GM10847 (cell line): ENCODE measurements around the gene RNF217.

Experiments used
- POLR2A ChIP-seq: IDR thresholded peaks from 2 replicates; pipeline ENCODE4 v1.6.1; 2011; ENCODE audit not compliant: insufficient read length; ENCODE audit errors: extremely low read depth

RNF217 gene

GRCh38 chr6:124958149-124958548, 4.1 kb upstream of the RNF217 start:
- TF ChIP-seq POLR2A, result no peak

GRCh38 chr6:124958759-124959354, 3.4 kb upstream of the RNF217 start:
- TF ChIP-seq POLR2A, result no peak

GRCh38 chr6:124960757-124961463, 1.3 kb upstream of the RNF217 start:
- no peak for TF ChIP-seq POLR2A

- TF ChIP-seq POLR2A, result no peak
Measured at GRCh38 chr6:124961464-124961776, 817 bp upstream of the RNF217 start.

GRCh38 chr6:124962639-124963415, 590 bp downstream of the RNF217 start:
- TF ChIP-seq POLR2A, result no peak

GRCh38 chr6:124963416-124963785, 1.2 kb downstream of the RNF217 start:
- TF ChIP-seq POLR2A, result no peak

GRCh38 chr6:124963831-124964763, 1.9 kb downstream of the RNF217 start:
- no peak for TF ChIP-seq POLR2A

GRCh38 chr6:124964764-124965105, 2.5 kb downstream of the RNF217 start:
- TF ChIP-seq POLR2A, result no peak

- TF ChIP-seq POLR2A, result no peak
Measured at GRCh38 chr6:124967444-124967843, 5.2 kb downstream of the RNF217 start.

- no peak for TF ChIP-seq POLR2A
Measured at GRCh38 chr6:124968401-124968800, 6.2 kb downstream of the RNF217 start.

- no peak for TF ChIP-seq POLR2A
Measured at GRCh38 chr6:124970243-124970642, 8.0 kb downstream of the RNF217 start.

- TF ChIP-seq POLR2A, result no peak
Measured at GRCh38 chr6:124970763-124971162, 8.5 kb downstream of the RNF217 start.

GRCh38 chr6:124973780-124974179, 11.5 kb downstream of the RNF217 start:
- no peak for TF ChIP-seq POLR2A

- no peak for TF ChIP-seq POLR2A
Measured at GRCh38 chr6:124974771-124975377, 12.6 kb downstream of the RNF217 start.
